ENCODE measurements around the gene MBD3L2B. TPM values are rescaled to one million over a fixed set of nuclear protein-coding genes. Genes with fewer than 3 reads are reported as not detected.

The MBD3L2B gene
- total RNA-seq, 1 experiment from 2014 or later = not detected

GRCh38 chr19:7000816-7001215, 20.4 kb downstream of the MBD3L2B start:
- ChIA-PET CTCF (no interaction called here), POLR2A (no interaction called here)
- no peak for DNase-seq (ENCODE audit: low spot score)
- peaks cover 75% of the 10 kb centered on the region for H3K9me3 Mint-ChIP-seq
- no peaks in the 10 kb centered on the region for H3K4me1 Mint-ChIP-seq
- H3K4me3 Mint-ChIP-seq = no peak overlapping the region
- peaks cover 19% of the 10 kb centered on the region for H3K27me3 Mint-ChIP-seq (ENCODE audit: low read depth)
- TF ChIP-seq FOXK1 (CRISPR knock-in tag; IDR thresholded peaks at IDR 0.05) (no peak), NFYB (CRISPR knock-in tag; conservative IDR thresholded peaks at IDR 0.05; ENCODE audit: low read depth) (no peak), IRF2 (CRISPR knock-in tag; IDR thresholded peaks at IDR 0.05; ENCODE audit: borderline replicate concordance, low read depth) (no peak), AFF4 (CRISPR knock-in tag; IDR thresholded peaks at IDR 0.05; ENCODE audit: borderline replicate concordance) (no peak), NR3C1 (CRISPR knock-in tag; conservative IDR thresholded peaks at IDR 0.05; ENCODE audit: low read depth) (no peak), CREB1 (CRISPR knock-in tag; IDR thresholded peaks at IDR 0.05) (no peak), NFATC4 (CRISPR knock-in tag; IDR thresholded peaks at IDR 0.05) (no peak), PRRX2 (CRISPR knock-in tag; IDR thresholded peaks at IDR 0.05) (no peak), ATF2 (CRISPR knock-in tag; IDR thresholded peaks at IDR 0.05; ENCODE audit: borderline replicate concordance, low read depth) (no peak), TEAD1 (CRISPR knock-in tag; IDR thresholded peaks at IDR 0.05) (no peak), ZNF219 (CRISPR knock-in tag; IDR thresholded peaks at IDR 0.05; ENCODE audit: borderline replicate concordance) (no peak), RELA (CRISPR knock-in tag; IDR thresholded peaks at IDR 0.05; ENCODE audit: borderline replicate concordance) (no peak), ZNF317 (CRISPR knock-in tag; IDR thresholded peaks at IDR 0.05; ENCODE audit: borderline replicate concordance, low read depth) (no peak), AR (CRISPR knock-in tag; IDR thresholded peaks at IDR 0.05) (no peak), SMAD4 (CRISPR knock-in tag; IDR thresholded peaks at IDR 0.05) (no peak)
- H3K27ac Mint-ChIP-seq = no peak overlapping the region
- ATAC-seq = no peak
- H3K36me3 Mint-ChIP-seq = peaks cover 59% of the 10 kb centered on the region

GRCh38 chr19:7000333-7000732, 20.9 kb downstream of the MBD3L2B start:
- H3K27me3 Mint-ChIP-seq (ENCODE audit: low read depth) = peaks cover 19% of the 10 kb centered on the region
- no peak for TF ChIP-seq MXD4 (CRISPR knock-in tag; IDR thresholded peaks at IDR 0.05; ENCODE audit: borderline replicate concordance)
- TF ChIP-seq SP1 (CRISPR knock-in tag; conservative IDR thresholded peaks at IDR 0.05) = no peak
- no peak for TF ChIP-seq TCF7 (CRISPR knock-in tag; IDR thresholded peaks at IDR 0.05; ENCODE audit: low read depth)
- TF ChIP-seq NR3C1 (CRISPR knock-in tag; conservative IDR thresholded peaks at IDR 0.05; ENCODE audit: low read depth) = no peak
- no peak for TF ChIP-seq AFF4 (CRISPR knock-in tag; IDR thresholded peaks at IDR 0.05; ENCODE audit: borderline replicate concordance)
- TF ChIP-seq ETV6 (CRISPR knock-in tag; IDR thresholded peaks at IDR 0.05) = no peak
- no peak for TF ChIP-seq TP53 (CRISPR knock-in tag; IDR thresholded peaks at IDR 0.05)

More at GRCh38 chr19:7000333-7000732, 20.9 kb downstream of the MBD3L2B start:
- ChIA-PET CTCF (no interaction called here), POLR2A (no interaction called here)
- Mint-ChIP-seq H3K4me1 (no peaks in the 10 kb centered on the region), H3K4me3 (no peak overlapping the region), H3K9me3 (peaks cover 76% of the 10 kb centered on the region), H3K36me3 (peaks cover 64% of the 10 kb centered on the region), H3K27ac (no peak overlapping the region)
- ATAC-seq (no peak), DNase-seq (ENCODE audit: low spot score) (no peak)
